HepG2 (cell line): Measurements from ENCODE around the gene P2RY2. TPM values are rescaled to one million over a fixed set of nuclear protein-coding genes. Genes with fewer than 3 reads are reported as not detected.

Experiments
- CCDC6 ChIP-seq: sonication (generic); formaldehyde crosslinking; IDR thresholded peaks from 2 replicates; pipeline ENCODE4 v1.8.1; 2022; ENCODE audit warnings: mild to moderate bottlenecking, missing genetic modification reagents, moderate library complexity
- ELF4 ChIP-seq: sonication (generic); formaldehyde crosslinking; IDR thresholded peaks from 2 replicates; pipeline ENCODE4 v1.5.0; 2020; ENCODE audit warnings: missing genetic modification reagents, mild to moderate bottlenecking, moderate library complexity, borderline replicate concordance
- KLF12 ChIP-seq: sonication (generic); formaldehyde crosslinking; IDR thresholded peaks from 2 replicates; pipeline ENCODE4 v1.4.0; 2020; ENCODE audit warnings: missing genetic modification reagents, borderline replicate concordance
- MTF2 ChIP-seq: sonication (generic); formaldehyde crosslinking; IDR thresholded peaks from 2 replicates; pipeline ENCODE4 v1.5.0; 2020; ENCODE audit warnings: missing genetic modification reagents, borderline replicate concordance
- NPAS2 ChIP-seq: sonication (generic); formaldehyde crosslinking; IDR thresholded peaks from 2 replicates; pipeline ENCODE4 v1.8.0; 2022; ENCODE audit warnings: mild to moderate bottlenecking, missing genetic modification reagents, borderline replicate concordance
- ONECUT2 ChIP-seq: sonication (generic); formaldehyde crosslinking; IDR thresholded peaks from 2 replicates; pipeline ENCODE4 v1.4.0; 2020; ENCODE audit warnings: missing genetic modification reagents
- SOX13 ChIP-seq, 3 experiments: fragments of 450-650 bp in 1 of 3; sonication (generic) in 1 of 3; formaldehyde crosslinking in 1 of 3; IDR thresholded peaks in 2 of 3; conservative IDR thresholded peaks in 1 of 3; 2 replicates each; pipeline versions ENCODE4 v1.5.0 to v1.6.1; 2016 to 2020; ENCODE audit warnings: antibody characterized with exemption in 1 of 3, mild to moderate bottlenecking in 1 of 3, missing compliant biosample characterization in 1 of 3, missing genetic modification reagents in 1 of 3, moderate library complexity in 1 of 3
- XRCC5 ChIP-seq: fragments of 200-400 bp; formaldehyde crosslinking; optimal IDR thresholded peaks from 2 replicates; pipeline ENCODE3; 2017; ENCODE audit warnings: mild to moderate bottlenecking, low read length
- ZNF709 ChIP-seq: sonication (generic); formaldehyde crosslinking; IDR thresholded peaks from 2 replicates; pipeline ENCODE4 v1.5.0; 2020; ENCODE audit warnings: mild to moderate bottlenecking, missing genetic modification reagents
- ZNF766 ChIP-seq: sonication (generic); formaldehyde crosslinking; IDR thresholded peaks from 2 replicates; pipeline ENCODE4 v1.5.0; 2020; ENCODE audit warnings: missing genetic modification reagents, borderline replicate concordance
- ZNF780A ChIP-seq: sonication (generic); formaldehyde crosslinking; IDR thresholded peaks from 2 replicates; pipeline ENCODE4 v1.8.0; 2022; ENCODE audit warnings: mild to moderate bottlenecking, missing genetic modification reagents, moderate library complexity
- ZNF816 ChIP-seq: sonication (generic); formaldehyde crosslinking; IDR thresholded peaks from 2 replicates; pipeline ENCODE4 v1.8.0; 2022; ENCODE audit warnings: missing genetic modification reagents, mild to moderate bottlenecking, borderline replicate concordance
- polyA plus RNA-seq, 8 experiments: library from polyadenylated mRNA; depleted of rRNA in 3 of 8; stranded (reverse) in 7 of 8; unstranded in 1 of 8; fragments of >200 nt; fragmentation: Illumina TruSeq in 4 of 8; extraction: Trizol in 4 of 8; gene quantifications; 2 replicates each; pipeline versions ENCODE4 v1.2.1 to v1.2.3, GENCODE V29; 2011 to 2016; ENCODE audit warnings: low read depth in 4 of 8, missing spikeins in 1 of 8, mixed read lengths in 1 of 8; ENCODE audit not compliant: insufficient read depth in 1 of 8
- total RNA-seq, 5 experiments: library from RNA; depleted of rRNA; stranded (reverse); fragments of >200 nt; fragmentation: Illumina TruSeq; extraction: Trizol; gene quantifications; 2 replicates each; pipeline ENCODE4 v1.2.3, GENCODE V29; 2016; ENCODE audit warnings: low read depth in 1 of 5
- TF ChIP-seq, protein P1 (sequence below): sonication (generic); formaldehyde crosslinking; IDR thresholded peaks from 2 replicates; pipeline ENCODE4 v1.5.0; 2020; ENCODE audit warnings: mild to moderate bottlenecking, missing genetic modification reagents, borderline replicate concordance
- TF ChIP-seq, protein P2 (sequence below): sonication (generic); formaldehyde crosslinking; IDR thresholded peaks from 2 replicates; pipeline ENCODE4 v1.4.0; 2020; ENCODE audit warnings: missing genetic modification reagents
- TF ChIP-seq, protein P3 (sequence below), 2 experiments: sonication (generic) in 1 of 2; formaldehyde crosslinking in 1 of 2; IDR thresholded peaks; 2 replicates each; pipeline versions ENCODE4 v1.4.0 to v1.6.1; 2016 to 2020; ENCODE audit warnings: borderline replicate concordance in 1 of 2, low read depth in 1 of 2, mild to moderate bottlenecking in 1 of 2, missing genetic modification reagents in 1 of 2

P2RY2 gene
- total and polyA plus RNA-seq, 2 of the 13 experiments (the other 11 are each of a cell fraction or from before 2014, with no cell fraction given), result 0.95 to 3.1 TPM

DNA sequence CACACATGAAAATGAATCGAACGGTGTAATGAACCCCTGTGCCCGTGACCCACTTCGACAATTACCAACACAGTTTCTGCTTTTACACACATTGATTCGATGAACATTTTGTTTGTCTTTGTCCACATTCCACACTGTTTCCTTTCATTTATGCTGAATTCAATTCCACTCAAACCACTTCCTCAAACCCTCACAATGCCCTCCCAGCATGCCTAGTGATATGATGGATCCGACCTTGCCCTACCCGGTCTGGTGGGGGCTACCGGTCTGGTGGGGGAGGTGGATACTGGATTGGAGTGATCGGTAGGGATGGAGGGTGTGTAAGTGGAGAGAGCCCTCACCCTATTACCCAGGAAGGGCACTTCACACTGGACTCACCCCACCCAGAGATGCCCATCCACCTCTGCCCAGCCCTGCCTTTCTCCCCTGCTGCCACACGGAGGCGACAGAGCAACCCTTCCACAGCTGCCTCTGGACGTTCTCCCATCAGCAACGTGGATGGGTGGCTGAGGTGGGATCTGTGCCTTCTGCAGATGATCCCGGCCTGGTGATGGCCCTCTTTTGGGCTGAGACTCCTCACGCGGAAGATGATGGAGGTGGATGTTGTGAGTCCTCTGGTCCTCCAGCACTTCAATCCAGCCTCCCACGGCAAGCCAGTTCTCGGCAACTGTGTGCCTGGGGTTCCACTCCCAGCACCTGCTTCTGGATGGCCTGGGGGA is 33.0 kb upstream of the P2RY2 start (continued):
- TF ChIP-seq, protein P1, sequence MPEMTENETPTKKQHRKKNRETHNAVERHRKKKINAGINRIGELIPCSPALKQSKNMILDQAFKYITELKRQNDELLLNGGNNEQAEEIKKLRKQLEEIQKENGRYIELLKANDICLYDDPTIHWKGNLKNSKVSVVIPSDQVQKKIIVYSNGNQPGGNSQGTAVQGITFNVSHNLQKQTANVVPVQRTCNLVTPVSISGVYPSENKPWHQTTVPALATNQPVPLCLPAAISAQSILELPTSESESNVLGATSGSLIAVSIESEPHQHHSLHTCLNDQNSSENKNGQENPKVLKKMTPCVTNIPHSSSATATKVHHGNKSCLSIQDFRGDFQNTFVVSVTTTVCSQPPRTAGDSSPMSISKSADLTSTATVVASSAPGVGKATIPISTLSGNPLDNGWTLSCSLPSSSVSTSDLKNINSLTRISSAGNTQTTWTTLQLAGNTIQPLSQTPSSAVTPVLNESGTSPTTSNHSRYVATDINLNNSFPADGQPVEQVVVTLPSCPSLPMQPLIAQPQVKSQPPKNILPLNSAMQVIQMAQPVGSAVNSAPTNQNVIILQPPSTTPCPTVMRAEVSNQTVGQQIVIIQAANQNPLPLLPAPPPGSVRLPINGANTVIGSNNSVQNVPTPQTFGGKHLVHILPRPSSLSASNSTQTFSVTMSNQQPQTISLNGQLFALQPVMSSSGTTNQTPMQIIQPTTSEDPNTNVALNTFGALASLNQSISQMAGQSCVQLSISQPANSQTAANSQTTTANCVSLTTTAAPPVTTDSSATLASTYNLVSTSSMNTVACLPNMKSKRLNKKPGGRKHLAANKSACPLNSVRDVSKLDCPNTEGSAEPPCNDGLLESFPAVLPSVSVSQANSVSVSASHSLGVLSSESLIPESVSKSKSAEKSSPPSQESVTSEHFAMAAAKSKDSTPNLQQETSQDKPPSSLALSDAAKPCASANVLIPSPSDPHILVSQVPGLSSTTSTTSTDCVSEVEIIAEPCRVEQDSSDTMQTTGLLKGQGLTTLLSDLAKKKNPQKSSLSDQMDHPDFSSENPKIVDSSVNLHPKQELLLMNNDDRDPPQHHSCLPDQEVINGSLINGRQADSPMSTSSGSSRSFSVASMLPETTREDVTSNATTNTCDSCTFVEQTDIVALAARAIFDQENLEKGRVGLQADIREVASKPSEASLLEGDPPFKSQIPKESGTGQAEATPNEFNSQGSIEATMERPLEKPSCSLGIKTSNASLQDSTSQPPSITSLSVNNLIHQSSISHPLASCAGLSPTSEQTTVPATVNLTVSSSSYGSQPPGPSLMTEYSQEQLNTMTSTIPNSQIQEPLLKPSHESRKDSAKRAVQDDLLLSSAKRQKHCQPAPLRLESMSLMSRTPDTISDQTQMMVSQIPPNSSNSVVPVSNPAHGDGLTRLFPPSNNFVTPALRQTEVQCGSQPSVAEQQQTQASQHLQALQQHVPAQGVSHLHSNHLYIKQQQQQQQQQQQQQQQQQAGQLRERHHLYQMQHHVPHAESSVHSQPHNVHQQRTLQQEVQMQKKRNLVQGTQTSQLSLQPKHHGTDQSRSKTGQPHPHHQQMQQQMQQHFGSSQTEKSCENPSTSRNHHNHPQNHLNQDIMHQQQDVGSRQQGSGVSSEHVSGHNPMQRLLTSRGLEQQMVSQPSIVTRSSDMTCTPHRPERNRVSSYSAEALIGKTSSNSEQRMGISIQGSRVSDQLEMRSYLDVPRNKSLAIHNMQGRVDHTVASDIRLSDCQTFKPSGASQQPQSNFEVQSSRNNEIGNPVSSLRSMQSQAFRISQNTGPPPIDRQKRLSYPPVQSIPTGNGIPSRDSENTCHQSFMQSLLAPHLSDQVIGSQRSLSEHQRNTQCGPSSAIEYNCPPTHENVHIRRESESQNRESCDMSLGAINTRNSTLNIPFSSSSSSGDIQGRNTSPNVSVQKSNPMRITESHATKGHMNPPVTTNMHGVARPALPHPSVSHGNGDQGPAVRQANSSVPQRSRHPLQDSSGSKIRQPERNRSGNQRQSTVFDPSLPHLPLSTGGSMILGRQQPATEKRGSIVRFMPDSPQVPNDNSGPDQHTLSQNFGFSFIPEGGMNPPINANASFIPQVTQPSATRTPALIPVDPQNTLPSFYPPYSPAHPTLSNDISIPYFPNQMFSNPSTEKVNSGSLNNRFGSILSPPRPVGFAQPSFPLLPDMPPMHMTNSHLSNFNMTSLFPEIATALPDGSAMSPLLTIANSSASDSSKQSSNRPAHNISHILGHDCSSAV (CRISPR knock-in tag), result no peak
- TF ChIP-seq MTF2 (CRISPR knock-in tag), result no peak
- no peak for TF ChIP-seq NPAS2
- no peak for TF ChIP-seq ZNF709 (CRISPR knock-in tag)
- peak; percentile 55 for TF ChIP-seq XRCC5
- no peak for TF ChIP-seq ZNF816 (CRISPR knock-in tag)
- TF ChIP-seq ONECUT2, result no peak
- no peak for TF ChIP-seq KLF12 (CRISPR knock-in tag)
- TF ChIP-seq, protein P2, sequence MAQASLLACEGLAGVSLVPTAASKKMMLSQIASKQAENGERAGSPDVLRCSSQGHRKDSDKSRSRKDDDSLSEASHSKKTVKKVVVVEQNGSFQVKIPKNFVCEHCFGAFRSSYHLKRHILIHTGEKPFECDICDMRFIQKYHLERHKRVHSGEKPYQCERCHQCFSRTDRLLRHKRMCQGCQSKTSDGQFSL (CRISPR knock-in tag), result 0 out of 2 replicates have a peak, but pooled peaks have one; percentile 27
- TF ChIP-seq, protein P3, sequence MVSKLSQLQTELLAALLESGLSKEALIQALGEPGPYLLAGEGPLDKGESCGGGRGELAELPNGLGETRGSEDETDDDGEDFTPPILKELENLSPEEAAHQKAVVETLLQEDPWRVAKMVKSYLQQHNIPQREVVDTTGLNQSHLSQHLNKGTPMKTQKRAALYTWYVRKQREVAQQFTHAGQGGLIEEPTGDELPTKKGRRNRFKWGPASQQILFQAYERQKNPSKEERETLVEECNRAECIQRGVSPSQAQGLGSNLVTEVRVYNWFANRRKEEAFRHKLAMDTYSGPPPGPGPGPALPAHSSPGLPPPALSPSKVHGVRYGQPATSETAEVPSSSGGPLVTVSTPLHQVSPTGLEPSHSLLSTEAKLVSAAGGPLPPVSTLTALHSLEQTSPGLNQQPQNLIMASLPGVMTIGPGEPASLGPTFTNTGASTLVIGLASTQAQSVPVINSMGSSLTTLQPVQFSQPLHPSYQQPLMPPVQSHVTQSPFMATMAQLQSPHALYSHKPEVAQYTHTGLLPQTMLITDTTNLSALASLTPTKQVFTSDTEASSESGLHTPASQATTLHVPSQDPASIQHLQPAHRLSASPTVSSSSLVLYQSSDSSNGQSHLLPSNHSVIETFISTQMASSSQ (IDR thresholded peaks at IDR 0.05; ENCODE audit: low read depth), result no peak
- TF ChIP-seq, protein P3 (CRISPR knock-in tag; IDR thresholded peaks at IDR 0.05; ENCODE audit: borderline replicate concordance), result no peak
- TF ChIP-seq ZNF766 (CRISPR knock-in tag), result no peak
- TF ChIP-seq SOX13 (IDR thresholded peaks at IDR 0.05), result no peak
- TF ChIP-seq SOX13 (CRISPR knock-in tag; conservative IDR thresholded peaks at IDR 0.05 in 1 of 2, IDR thresholded peaks at IDR 0.05 in 1 of 2), result no peak
- TF ChIP-seq CCDC6 (CRISPR knock-in tag), result no peak
- no peak for TF ChIP-seq ELF4
- no peak for TF ChIP-seq ZNF780A
